Stimulated activated CD8-positive, alpha-beta memory T cell treated with anti-CD3 and anti-CD28 coated beads, Interleukin-15, amount 100 ng/mL, for 24 hours (primary cell): ENCODE results near the gene KDM8.

Experiments used
- DNase-seq: peaks from one replicate; pipeline ENCODE4 v3.0.0-alpha.2; 2020; ENCODE audit warnings: low read depth

KDM8 gene

DNA sequence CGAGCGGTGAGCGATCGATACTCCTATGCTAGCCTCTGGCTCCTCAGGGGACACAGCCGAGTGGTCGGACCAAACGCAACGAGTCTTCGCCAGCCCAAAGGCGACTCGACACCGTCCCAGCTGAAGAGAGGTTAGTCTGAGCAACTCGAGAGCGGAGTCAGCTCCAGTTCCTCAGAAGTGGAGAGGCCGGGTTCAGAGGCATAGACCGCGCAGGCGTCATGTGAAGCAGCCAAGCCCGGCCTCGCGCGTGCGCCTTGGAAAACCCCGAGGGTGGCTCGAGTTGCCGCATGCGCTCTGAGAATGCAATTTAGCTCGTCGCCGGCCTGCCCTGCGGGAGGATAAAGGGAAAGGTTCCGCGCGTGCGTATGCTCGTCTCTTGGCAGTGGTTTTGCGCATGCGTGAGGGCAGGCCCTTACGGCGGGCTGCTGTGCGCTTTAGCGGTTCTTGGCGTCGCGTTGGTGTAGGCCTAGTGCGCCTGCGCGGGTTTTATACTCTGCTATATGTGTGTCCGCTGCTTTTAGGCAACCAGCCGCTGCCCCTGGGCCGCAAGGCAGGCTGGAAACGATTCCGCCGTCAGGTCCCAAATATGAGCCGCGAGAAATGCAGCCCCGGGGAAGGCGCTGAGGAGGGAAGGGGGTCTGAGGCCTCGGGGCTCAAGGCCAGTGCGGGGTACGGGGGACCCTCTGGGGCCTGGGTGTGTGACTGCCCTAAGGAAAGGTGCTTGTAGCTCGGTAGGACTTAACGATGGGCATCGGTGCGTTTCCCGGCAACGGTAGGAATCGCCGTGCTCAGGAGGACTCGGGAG lies at the start of gene KDM8:
KDM8 (plus strand) TSS at position 20 of the 805 bp plus-strand sequence. CDS start 6,598 bp downstream, outside the sequence.
- DNase-seq, result peak; percentile 97

DNA sequence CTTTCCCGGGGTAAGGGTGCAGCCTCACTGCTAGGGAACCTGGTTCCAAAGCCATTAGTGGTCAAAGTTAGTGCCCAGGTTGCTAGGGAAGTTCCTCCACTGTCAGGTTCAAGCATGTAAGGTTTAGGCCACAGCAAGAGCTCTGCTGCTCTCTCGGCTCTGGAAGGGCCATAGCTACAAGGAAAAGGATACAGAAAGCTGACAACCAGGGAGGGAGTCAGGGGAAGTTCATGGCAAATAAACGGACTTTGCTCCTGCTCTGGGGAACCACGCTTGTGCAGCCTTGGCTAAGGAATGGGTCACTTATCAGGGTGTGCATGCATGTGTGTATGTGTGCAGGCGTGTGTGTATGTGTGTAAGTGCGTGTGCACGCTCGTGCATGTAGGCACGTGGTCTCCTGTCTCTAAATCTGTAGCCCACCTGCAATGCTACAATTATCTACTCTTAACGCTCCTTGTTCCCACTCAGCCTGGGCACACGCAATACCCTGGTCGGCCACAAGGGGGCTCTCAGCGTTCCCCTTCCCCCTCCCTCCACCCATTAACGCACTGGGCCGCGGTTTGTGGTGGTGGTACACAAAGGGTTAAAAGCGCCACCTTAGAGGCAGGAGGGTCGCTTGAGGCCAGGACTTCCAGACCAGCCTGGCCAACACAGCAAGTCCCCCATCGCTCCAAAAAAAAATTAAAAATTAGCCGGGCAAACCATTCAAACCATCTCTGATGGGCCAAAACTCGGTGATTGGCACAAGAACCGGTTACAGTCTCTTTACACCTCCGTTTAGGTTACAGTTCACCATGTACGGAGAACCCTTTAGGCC lies 48.4 kb upstream of the KDM8 start:
- DNase-seq, result peak; percentile 70

DNA sequence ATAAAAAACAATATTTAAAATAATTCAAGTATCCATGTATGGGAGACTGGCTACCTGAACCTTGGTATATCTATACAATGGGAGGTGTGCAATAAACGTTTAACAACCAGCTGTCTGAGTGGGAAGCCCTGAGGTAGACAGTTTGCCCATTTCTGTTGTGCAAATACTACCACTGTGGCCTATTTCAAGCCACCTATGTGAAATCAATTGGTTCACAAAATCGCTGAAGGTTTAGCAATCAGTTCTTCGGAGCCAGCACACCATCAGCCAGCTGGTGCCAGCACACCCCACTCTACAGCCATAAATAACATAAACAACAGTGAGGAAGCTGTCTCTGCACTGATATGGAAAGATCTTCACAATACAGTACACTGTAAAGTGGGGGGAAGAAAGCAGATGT lies 46.7 kb upstream of the KDM8 start:
- no peak for DNase-seq

DNA sequence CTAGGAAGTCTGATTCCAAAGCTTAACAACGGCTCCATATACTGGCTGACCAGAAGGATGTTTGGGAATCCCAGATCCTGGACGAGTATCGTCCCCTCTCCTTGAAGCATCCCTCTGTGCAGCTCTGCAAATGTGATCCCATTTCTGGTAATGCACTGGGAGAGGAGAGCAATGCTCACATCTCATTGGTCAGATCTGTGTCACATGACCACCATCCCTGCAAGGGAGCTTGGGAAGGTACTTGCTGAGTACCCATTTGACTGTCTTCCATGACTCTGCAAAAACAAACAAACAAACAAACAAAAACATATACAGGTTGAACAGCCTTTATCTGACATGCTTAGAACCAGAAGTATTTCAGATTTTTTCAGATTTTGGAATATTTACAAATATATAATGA lies 41.9 kb upstream of the KDM8 start:
- no peak for DNase-seq

DNA sequence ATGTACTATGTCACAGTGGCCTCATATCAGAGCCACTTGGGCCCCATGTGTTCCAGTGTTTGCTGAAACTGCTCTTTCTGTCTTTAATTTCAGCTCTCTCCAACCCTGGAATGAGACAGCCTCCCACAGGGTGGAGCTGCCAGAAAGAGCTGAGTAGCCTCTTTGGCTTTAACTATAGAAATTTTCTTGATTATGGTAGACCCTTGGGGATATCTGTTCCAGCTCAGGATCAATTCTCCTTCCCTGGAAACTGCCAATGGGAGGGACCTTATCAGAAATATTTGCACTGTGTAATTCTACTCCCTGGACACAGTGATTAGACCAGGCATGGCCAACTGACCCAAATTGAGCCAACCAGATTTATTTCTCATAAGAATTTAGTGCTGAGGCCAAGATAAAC lies 39.0 kb upstream of the KDM8 start:
- DNase-seq, result no peak

DNA sequence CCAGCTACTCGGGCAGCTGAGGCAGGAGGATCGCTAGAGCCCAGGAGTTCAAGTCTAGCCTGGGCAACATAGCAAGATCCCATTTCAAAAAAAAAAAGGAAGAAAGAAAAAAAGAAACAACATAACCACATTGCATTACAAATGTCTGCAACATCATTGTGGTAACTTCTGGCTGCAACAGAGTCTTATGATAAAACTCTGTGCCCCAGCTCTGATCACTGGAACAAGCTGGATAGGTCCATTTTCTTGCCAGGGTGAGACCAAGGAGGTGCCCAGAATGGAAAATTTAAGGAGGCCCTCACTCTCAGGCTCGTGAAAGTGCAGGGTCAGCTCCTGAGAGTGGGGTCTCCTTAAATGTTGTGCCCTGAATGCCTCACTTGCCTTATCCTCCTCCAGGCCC lies 37.8 kb upstream of the KDM8 start:
- no peak for DNase-seq

DNA sequence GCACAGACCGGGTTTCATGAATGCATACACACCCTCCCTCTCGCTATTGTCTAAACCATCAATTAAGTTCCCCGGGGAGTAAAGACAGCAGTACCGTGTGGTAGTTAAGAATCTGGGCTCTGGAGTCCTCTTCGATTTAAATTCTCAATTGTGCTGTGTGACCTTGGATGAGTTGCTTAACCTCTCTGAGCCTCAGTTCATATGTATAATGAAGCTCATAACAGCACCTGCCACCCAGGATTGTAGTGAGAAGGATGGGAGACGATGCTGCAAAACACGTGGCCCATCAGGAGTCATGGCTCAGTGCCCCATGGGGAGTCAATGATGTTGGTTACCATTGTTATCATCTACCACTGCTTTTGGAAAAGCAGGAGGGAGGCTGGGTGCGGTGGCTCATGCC lies 34.5 kb upstream of the KDM8 start:
- DNase-seq, result no peak

DNA sequence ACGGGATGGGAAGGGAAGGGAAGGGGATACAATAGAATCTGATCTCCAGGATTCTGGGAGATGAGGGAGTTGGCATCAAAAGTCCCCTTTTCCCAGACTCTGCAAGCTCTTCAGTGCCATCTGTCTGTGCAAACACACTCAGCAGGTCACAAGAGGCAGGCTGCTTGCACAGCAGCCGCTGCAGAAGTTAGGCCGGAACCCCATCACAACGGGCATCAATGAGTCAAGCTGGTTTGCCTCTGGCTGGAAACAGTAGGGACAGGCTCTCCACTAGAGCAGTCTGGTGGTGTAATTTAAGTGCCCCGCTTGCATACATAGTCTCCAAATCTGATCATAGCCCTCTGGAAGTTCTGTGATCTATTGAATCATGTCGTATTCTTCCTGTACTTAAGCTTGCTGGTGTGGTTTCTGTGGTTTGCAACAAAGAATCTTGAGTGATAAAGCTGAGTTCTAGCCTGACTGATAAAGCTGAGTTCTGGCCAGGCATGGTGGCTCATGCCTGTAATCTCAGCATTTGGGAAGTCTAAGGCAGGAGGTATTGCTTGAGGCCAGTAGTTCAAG lies 33.7 kb upstream of the KDM8 start:
- DNase-seq, result peak; percentile 15

DNA sequence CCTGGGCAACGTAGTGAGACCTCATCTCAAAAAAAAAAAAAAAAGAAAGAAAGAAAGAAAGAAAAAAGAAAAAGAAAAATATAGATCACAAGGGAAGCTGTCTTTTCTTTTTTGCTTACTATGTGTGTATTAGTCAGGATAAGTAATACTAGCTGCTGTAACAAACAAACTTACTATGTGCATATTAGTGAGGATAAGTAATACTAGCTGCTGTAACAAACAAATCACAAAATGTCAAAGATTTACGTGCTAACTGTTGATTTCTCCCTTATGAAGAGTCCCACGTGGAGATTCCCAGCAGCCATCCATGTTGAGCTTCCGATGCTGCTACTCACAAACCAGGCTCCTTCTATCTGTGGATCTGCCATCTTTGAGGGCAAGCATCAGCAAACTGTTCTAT lies 31.7 kb upstream of the KDM8 start:
- DNase-seq, result no peak

DNA sequence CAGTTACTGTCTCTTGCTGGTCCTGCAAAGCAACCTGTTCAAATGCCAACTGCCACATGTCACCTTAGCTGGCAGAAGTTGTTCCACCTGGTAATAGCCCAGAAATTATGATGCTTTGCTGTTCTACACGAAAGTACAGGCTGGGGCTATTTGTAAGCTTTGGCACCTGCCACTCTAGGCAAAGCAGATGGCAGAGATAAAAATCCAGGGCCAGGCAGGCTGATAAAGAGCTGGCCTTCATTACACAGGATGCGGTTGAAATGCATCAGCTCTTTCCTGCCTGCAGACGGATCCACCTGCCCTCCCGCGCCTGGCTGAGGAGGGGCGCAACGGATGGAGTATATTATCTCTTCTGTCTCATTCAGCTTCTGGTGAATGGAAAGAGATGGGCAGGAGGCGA lies 29.3 kb upstream of the KDM8 start:
- DNase-seq, result no peak

DNA sequence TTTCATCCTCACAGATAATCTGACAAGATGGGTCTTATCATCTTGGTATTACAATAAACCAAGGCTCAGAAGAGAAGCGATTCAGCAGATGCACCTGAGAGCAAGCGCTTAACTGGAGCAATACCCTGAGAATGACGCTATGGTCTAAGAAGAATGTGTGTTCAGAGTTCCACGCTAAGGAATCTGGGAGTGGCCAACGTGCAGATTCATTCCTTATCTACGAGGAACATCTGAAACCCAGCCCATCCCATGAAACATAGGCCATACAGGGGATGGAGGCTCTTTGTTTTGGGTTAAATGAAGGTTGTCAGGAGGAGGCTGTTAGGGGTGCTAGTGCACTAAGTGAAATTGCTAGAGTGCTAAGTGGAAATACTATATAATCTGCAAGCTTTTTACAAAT lies 28.5 kb upstream of the KDM8 start:
- DNase-seq, result no peak

DNA sequence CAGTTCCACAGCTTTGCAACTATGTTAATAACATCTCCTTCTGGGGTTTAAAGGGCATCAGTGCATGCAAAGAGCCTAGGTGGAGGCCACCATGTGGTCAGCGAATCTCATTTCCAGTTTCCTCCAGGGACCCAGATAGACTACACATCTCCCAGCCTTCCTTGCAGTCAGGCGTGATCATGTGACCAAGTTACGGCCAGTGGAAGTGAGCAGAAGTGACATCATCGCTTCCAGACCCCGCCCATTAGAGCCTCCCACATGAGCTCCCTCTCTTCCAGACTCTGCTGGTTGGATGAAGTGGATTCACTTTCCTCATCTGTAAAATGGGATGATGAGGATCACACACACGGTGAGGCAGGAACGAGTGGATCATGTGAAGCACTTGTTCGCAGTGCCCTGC lies 27.4 kb upstream of the KDM8 start:
- DNase-seq, result no peak

DNA sequence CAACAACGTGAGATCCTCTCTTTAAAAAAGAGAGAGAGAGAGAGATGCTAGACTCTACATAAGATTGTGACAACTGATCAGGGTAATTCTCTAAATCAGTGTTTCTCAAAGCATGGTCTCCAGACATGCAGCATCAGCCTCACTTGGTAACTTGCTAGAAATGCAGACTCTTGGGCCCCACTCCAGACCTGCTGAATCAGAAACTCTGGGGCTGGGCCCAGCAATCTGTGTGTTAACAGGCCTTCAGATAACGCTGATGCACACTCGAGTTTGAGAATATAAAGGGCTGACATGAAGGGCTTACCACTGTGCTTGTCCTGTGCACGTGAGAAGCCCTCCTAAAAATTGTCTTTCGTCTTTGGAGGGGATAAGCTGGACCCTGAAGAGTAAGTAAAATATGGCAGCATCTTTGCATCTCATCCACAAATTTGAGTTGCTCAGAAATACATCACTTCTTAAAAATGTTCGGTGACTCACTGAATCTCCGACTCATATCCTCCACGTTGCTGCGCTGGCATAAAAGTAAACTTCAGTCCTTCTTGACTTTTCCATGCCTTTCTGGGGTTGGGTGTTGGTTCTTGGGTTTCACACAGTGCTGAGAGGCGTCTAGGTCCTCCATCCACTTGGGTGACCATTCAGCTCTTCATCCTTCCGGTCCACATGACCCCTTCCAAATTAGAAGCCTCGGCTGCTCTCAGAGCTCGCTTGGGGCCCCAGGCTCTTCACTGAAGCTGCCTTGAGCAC lies 26.1 kb upstream of the KDM8 start:
- no peak for DNase-seq

DNA sequence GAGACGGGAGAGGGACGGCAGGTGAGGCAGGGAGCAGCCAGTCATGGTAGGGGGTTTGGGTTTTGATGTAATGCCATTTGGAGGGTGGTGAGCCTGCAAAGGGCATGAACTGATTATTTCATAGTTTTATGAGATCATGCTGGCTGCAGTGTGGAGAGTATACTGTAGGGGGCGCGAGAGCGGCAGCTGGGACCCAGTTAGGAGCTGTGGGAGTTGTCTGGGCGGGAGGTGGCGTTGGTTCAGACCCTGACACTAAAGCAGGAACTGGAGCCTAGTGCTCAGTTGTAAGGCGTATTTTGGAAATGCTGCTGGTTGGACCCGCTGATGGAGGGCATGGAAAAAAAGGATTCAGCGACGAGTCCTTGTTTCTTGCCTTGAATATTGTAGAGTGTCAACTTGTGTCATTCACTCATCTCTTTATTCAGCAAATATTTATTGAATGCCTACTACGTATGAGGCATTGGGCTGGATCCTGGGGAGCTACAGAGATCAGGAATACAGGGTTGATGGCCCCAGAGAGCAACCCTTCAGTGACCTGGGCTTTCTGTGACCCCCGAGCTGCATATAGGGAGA lies 23.7 kb upstream of the KDM8 start:
- peak; percentile 64 for DNase-seq

DNA sequence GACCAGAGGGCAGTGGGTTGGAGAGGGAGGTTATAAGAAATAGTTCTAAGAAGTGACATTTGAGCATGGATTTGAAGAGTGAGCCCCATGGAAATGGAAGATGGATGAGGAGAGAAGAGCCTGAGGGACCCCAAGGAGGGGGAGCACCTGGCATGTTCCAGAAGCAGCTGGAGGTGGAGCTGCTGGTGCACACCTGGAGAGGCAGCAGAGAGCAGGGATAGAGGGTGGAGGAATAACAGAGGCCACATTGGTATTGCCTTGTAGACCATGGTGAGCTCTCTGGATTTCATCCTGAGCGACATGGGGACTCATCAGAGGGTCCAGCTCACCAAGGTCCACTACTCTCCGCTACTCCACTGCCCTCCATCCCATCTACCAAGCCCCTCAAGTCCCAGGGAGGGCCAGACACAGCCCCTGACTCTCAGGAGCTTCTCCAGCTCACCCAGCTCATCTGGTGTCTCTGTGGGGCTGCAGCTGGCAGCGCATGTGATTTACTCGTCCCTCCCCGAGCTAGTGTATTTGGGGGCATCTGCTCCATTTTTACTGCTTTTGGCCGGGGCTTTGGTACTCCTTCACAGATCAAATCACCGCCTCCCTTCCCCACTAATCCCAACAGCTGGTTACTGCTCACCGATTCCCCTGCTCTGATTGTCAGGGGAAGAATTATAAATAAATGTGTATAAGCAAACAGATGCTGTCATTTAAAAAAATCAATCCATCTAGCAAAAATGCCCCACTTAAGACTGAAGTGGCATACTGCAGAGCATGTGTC lies 22.1 kb upstream of the KDM8 start:
- DNase-seq, result no peak

DNA sequence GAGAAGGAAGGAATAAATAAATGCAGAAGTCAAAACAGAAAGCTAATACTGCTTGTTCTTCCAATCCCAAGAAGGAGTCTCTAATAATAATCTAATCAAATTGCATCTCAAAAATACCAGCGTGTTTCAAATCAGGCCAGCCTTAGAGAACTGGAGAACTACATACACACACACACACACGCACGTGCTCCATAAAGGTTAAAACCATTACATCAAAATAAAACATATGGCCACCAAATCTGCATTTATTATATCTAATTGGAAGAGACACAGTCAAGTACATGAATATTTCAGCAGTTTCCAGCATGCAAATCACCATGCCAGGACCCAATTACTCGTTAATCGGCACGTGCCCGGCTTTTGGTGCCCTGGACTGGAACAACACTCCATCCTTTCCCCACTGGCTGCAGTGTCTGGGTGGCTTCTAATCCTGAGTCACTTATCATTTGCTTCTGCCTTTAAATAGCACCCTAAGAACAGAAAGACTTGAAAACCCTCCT lies 20.4 kb upstream of the KDM8 start:
- no peak for DNase-seq

DNA sequence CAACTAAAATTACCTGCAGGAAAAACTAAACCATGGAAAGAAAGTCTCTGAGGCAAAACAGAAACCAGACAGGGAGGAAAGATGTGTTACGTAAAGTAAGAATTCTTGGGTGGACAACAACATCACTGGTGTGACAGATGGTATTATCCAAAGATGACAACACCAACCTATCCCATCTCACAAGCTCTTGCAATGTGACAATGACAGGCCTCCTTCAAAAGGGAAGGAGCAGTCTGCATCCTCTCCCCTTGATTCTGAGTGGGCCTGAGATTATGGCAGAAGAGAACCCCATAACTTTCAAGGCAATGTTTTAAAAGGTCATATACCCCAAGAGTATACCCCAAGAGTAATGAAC lies 17.6 kb upstream of the KDM8 start:
- DNase-seq, result no peak

DNA sequence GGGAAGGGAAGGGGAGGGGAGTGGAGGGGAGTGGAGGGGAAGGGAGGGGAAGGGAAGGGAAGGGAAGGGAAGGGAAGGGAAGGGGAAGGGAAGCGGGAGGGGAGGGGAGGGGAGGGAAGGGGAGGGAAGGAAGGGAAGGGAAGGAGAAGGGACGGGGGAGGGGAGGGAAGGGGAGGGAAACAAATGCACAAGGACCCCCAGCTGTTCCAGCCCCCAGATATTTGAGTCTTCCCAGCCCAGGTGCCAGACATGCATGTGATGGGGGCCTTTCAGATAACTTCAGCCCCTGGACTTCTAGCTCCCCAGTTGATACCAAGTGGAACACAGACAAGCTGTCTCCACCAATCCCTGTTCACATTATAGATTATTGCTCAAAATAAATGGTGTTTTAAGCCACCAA lies 14.7 kb upstream of the KDM8 start:
- DNase-seq, result no peak

DNA sequence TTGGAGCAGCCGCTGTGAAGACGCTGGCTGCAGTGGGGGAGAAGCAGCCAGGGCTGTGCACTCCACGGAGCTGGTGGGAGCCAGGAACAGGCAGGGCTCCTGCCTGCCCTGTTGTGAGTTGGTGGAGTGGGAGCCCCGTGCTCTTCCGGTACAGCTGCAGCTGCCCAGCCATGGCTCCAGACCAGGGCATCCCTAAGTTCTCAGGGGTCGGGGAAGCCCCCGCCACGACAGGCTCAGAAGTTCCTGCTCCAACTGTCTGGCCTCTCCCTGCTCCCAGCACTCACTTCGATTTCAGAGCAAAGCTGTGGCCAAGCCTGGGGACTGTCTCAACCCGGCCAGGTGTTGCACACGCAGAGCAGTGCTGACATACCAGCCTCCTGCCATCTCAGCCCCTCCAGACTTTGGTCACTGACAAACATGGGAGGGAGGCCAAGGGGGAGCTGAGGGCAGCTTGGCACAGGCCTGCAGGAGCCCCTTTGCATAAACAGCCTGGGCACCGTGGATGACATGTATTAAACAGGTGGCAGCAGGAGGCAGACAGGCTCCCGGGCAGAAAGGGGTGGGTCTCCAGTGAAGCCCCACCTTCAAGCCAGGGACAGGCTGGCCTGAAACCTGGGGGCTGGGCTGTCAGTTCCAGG lies 13.9 kb upstream of the KDM8 start:
- DNase-seq, result no peak

DNA sequence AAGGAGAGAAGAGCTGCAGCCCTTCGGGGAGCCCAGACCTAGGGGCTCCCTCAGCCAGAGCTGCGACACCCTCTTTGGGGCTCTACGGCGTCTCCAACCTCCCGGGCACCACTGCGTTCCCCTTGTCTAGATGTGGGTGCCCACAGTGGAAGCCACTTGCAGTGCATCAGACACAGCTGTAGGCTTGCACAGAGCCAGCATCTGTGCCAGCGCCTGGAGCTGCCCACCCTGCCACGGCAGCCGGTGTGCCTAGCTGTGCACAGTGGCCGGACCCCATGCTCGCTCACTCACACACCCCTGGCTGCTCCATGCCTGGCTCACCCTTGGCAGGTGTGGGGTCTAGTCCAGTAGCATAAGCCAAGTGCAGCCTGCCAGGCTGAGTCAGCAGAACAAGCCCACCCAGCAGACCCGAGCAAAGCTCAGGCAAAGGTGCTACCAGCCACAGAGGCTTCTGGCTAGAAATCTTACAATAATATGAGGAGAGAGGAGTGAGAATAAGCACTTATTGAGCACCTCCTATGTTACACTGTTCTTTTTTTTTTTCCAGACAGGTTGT lies 12.9 kb upstream of the KDM8 start:
- no peak for DNase-seq
